HG03558 (cell line): ENCODE results near the gene ADGRL3.

Experiments used
- ATAC-seq: cut with Tn5 transposase; IDR thresholded peaks from one replicate; pipeline ENCODE4 v1.9.1; 2021; ENCODE audit warnings: moderate number of reproducible peaks; ENCODE audit not compliant: unreplicated experiment; ENCODE audit errors: extremely low read depth

ADGRL3 gene

GRCh38 chr4:61275241-61275640 lies 75.1 kb downstream of the ADGRL3 start:
- ATAC-seq = no peak

DNA sequence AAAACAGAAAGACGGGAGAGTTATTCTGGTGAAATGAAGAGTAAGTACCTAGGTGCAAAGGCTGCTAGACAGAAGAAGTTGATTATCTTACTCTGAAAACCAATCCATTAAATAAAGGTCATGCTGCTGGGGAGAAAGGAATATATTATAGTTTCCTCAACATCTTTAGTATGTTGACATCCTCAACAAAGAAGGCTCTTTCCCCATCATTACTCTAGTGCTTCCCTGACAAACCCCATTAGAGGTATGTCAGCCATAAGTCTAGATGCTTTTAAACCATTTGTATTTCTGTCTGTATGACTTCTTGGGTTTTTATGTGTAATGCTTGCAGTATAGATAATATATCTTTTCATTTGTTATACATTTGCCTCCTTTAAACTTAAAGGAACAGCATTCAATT lies 75.9 kb downstream of the ADGRL3 start:
- no peak for ATAC-seq

DNA sequence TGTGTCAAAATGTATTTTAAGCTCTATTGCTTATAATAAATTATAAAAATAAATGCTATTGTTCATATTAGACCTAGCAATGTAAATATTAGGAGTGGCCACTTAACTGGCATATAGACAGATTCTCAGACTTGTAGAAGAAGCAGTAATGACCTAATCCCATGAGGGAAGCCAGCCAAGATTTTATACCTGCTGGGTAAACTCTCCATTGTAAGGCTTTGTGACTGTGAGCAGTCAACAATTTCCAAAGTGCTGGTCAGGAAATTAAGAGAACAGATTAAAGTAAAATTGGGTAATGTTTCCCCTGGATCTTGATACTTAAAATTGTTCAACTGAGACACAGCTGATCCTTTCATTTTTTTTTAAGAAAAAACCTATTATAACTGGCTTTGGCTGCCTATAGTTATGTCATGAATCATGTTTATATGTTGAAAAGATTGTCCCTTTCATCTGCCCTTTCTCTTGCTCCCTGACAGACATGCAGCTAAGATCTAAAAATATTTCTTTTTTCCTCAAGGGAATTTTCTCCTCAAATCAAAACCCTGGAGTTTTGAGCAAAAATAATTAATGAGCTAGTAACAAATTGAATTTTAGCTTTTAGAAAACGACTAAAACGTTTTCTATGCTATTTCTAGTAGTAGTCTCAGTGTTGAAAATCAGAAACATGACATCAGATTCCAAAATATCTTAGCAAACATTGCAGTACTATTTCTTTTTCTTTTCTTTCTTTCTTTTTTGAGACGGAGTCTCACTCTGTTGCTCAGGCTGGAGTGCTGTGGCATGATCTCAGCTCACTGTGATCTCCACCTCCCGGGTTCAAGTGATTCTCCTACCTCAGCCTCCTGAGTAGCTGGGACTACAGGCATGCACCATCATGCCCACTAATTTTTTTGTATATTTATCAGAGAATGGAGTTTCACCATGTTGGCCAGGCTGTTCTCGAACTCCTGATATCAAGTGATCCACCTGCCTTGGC lies 77.9 kb downstream of the ADGRL3 start:
- no peak for ATAC-seq

DNA sequence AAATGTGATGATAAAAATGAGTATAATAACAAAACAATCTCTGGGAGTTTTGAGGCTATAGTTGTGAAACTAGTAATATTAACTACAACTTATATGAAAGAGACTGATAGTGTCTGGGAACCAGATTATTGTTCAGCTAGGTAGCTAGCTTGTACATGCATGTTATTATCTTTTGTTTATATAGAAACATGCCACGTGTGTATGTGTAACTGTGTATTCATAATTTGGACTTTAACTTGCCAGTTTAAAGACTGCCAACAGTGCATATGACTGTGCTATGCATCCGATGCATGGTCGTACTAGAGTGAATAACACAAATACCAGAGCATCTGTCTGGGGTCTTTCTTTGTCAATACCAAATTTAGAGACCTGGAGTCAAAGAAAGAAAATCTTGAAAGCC lies 92.2 kb downstream of the ADGRL3 start:
- ATAC-seq = no peak

DNA sequence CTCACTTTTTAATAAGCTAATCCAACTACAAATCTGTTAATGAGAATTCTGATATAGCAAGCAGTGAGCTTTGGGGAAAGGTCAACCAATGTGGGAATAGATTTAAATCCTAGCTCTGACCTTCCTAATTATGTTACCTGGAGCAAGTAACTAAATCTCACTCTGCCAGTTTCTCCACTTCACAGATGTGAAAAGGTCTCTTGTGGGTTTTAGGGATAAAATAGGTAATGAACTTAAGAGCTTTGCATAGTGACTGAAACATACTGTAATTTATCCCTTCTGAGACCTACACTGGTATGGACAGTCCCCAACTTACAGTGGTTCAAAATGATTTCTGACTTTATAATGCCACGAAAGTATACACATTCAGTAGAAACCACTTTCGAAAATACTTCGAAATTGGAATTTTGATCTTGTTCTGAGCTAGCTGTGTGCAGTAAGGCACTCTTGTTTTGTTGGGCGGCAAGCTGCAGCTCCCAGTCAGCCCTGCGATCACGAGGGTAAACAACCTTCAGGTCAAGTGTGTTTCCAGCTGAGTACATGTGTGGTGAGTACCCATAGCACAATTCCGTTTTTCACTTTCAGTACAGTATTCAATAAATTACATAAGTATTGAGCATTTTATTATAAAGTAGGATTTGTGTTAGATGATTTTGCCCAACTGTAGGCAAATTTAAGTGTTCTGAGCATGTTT lies 93.7 kb downstream of the ADGRL3 start:
- no peak for ATAC-seq

DNA sequence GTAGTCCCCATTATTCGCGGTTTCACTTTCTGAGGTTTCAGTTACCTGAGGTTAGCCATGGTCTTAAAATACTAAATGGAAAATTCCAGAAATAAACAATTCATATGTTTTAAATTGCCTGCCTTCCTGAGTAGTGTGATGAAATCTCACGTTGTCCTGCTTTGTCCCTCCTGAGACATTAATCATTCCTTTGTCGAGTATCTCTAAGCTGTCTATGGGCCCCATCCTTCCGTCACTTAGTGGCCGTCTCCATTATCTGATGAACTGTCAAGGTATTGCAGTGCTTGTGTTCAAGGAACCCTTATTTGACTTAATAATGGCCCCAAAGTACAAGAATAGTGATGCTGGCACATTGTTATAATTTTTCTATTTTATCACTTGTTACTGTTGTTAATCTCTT lies 94.8 kb downstream of the ADGRL3 start:
- ATAC-seq = no peak

- no peak for ATAC-seq
Measured at GRCh38 chr4:61296144-61296543, 96.0 kb downstream of the ADGRL3 start.

- no peak for ATAC-seq
Measured at GRCh38 chr4:61298178-61298740, 98.1 kb downstream of the ADGRL3 start.

GRCh38 chr4:61299316-61299715 lies 99.2 kb downstream of the ADGRL3 start:
- ATAC-seq = no peak

DNA sequence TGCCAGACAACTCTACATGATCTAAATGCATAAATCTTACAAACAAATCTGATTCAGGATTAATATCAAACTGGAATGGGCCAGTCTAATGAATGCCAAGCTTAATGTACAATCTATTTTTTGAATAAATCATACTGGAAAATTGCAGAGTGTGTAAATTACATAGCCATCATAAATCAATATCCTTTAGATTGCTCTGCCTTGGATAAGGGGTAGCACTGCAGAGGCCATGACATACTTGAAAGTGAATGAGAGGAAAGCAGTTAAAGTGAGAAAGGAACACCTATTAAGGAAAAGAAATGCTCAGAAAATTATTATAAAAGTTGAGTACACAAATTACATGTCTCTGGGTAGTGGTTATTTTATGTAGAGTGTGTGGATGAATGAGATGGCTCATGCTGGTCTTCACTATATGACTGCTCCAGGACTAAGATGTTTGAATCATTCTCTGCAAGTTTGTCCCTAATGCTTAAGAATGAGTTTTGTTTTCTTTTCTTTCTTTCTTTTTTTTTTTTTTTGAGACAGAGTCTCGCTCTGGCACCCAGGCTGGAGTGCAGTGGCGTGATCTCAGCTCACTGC lies 100.2 kb downstream of the ADGRL3 start:
- ATAC-seq = no peak

GRCh38 chr4:61301271-61301670 lies 101.1 kb downstream of the ADGRL3 start:
- no peak for ATAC-seq

- no peak for ATAC-seq
Measured at GRCh38 chr4:61308033-61308432, 107.9 kb downstream of the ADGRL3 start.

DNA sequence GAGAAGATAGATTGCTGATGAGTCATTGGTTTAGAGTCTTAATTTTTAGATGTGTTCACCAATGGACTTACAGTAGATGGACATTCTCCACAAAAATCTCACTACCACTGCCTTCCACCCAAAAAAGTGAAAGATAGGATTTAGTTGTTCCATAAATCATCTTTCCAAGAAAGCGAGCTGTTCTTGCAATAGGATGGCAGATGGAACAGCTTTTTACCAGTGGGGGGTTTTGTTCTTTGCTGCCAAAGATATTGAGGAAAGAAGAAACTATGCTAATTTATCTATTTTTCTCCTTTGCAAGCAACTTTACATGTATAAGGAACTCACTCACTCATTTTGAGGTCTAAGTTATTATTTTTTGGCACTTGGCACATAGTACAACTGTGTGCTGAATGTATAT lies 109.5 kb downstream of the ADGRL3 start:
- ATAC-seq = no peak

DNA sequence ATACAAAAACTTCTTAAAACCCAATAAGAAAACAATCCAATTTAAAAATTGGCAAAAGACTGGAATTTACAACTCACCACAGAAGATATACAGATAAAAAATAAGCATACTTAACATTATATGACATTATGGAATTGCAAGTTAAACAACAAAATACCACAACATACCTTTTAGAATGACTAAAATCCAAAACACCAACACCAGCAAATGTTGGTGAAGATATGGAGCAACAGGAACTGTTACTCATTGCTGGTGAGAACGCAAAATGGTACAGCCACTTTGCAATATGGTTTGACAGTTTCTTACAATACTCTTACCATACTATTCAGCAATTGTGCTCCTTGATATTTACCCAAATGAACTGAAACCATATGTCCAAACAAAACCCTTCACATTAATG lies 112.4 kb downstream of the ADGRL3 start:
- ATAC-seq = no peak

- no peak for ATAC-seq
Measured at GRCh38 chr4:61318431-61318830, 118.3 kb downstream of the ADGRL3 start.

DNA sequence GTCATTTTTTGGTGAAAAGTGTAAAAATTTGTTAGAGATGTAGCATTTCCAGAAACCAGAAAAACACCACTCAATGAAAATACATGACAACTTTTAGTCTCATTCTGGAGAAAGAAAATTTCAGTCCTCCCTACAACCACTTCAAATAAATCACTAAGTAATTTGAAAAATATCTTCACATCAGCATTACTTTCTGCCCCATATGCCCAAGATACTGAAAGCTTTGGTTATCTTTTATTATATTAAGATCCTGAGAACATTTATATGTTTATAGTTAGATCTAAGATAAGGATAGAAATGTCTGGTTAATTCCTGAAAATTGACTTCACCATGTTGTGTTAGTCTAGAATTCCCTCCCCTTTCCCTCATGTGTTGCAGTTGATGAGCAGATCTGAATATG lies 119.0 kb downstream of the ADGRL3 start:
- ATAC-seq = no peak

DNA sequence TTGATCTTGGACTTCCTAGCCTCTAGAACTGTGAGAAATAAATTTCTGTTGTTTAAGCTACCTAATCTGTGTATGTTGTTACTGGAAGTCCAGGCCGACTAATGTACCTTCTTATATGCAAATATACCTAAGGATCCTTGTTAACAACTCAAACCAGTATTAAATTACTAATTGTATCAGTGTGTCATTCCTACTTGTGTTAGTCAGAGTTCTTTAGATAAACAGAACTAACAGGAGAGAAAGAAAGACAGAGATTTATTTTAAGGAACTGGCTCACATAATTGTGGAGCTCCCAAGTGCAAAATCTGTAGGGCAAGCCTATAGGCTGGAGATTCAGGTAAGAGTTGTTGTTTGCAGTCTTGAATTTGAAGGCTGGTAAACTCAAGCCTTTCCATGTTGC lies 120.0 kb downstream of the ADGRL3 start:
- ATAC-seq = no peak

GRCh38 chr4:61320631-61321030 lies 120.5 kb downstream of the ADGRL3 start:
- no peak for ATAC-seq

- ATAC-seq = no peak
Measured at GRCh38 chr4:61332693-61333092, 132.6 kb downstream of the ADGRL3 start.

DNA sequence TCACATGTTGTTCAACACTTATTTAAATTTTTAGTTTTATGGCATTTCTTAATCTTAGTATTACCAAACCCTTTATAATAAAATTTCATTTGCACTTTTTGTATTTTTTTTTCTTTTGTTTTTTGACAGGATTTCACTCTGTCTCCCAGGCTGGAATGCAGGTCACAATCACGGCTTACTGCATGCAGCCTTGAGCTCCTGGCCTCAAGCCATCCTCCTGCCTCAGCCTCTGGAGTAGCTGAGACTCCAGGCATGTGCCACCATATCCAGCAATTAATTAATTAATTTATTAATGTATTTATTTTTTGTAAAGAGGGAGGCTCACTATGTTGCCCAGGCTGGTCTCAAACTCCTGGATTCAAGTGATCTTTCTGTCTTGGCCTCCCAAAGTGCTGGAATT lies 133.4 kb downstream of the ADGRL3 start:
- ATAC-seq = no peak

DNA sequence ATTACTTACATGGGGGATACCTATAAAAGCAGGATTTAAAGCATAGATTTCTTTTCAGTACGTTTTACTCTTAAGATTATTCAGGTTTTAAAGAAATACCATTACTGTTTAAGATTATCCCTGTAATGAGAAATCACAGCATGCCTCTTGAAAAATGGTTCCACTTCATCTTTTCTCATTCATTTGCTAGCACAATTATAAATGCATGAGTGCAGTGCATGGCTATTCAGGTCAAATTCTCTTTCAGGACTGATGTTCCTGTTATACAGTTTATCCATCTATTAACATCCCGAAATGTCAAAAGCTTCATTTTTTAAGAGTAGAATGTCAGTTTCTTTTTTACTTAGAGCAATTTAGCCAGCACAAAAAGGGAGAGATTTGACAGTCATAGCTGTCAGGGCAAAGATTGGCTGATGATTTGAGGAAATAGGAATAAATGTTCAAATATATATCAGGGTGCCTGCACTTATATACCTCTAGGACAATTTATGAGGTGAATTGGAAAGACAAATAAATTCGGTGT lies 135.2 kb downstream of the ADGRL3 start:
- no peak for ATAC-seq
